Measurements from ENCODE around the gene SRGN.

The SRGN gene

GRCh38 chr10:69060127-69060798 lies 27.6 kb upstream of the SRGN start:
- no peak for DNase-seq

- peak; percentile 35 for DNase-seq
Measured at GRCh38 chr10:69061305-69062161, 26.4 kb upstream of the SRGN start.

GRCh38 chr10:69062901-69063300 lies 25.0 kb upstream of the SRGN start:
- DNase-seq: no peak

GRCh38 chr10:69064762-69065328 lies 23.1 kb upstream of the SRGN start:
- no peak for DNase-seq

- no peak for DNase-seq
Measured at GRCh38 chr10:69065406-69066361, 22.2 kb upstream of the SRGN start.

- DNase-seq: no peak
Measured at GRCh38 chr10:69067189-69067588, 20.7 kb upstream of the SRGN start.

GRCh38 chr10:69068549-69068948 lies 19.4 kb upstream of the SRGN start:
- DNase-seq: no peak

- DNase-seq: no peak
Measured at GRCh38 chr10:69069090-69070042, 18.5 kb upstream of the SRGN start.

- no peak for DNase-seq
Measured at GRCh38 chr10:69070951-69071350, 17.0 kb upstream of the SRGN start.

- DNase-seq: no peak
Measured at GRCh38 chr10:69071610-69072009, 16.3 kb upstream of the SRGN start.

- no peak for DNase-seq
Measured at GRCh38 chr10:69073026-69073425, 14.9 kb upstream of the SRGN start.

- no peak for DNase-seq
Measured at GRCh38 chr10:69073736-69074364, 14.1 kb upstream of the SRGN start.

- DNase-seq: no peak
Measured at GRCh38 chr10:69074532-69074931, 13.4 kb upstream of the SRGN start.

- no peak for DNase-seq
Measured at GRCh38 chr10:69075431-69075830, 12.5 kb upstream of the SRGN start.

GRCh38 chr10:69078311-69078710 lies 9.6 kb upstream of the SRGN start:
- DNase-seq: no peak

- DNase-seq: no peak
Measured at GRCh38 chr10:69080226-69080625, 7.7 kb upstream of the SRGN start.

- no peak for DNase-seq
Measured at GRCh38 chr10:69086001-69086509, 1.8 kb upstream of the SRGN start.

- no peak for DNase-seq
Measured at GRCh38 chr10:69088471-69088769, 517 bp downstream of the SRGN start.

- no peak for DNase-seq
Measured at GRCh38 chr10:69088801-69089501, 1.0 kb downstream of the SRGN start.

Data from right kidney (tissue), 1 donor.